SK-N-SH (cell line): ENCODE measurements around the gene SSTR5.

Experiments
- JUND ChIP-seq: IDR thresholded peaks from 2 replicates; pipeline ENCODE4 v1.4.0; 2012
- MAX ChIP-seq: IDR thresholded peaks from 2 replicates; pipeline ENCODE4 v1.4.0; 2012; ENCODE audit warnings: low read depth

GRCh38 chr16:1034230-1035065, 38.1 kb upstream of the SSTR5 start:
- TF ChIP-seq MAX (no peak), JUND (no peak)
